CD4-positive, alpha-beta T cell treated with Interleukin-17A for 1 hour (primary cell): ENCODE measurements around the gene UBASH3B.

ENCODE experiments used
- DNase-seq: peaks from one replicate; pipeline ENCODE4 v3.0.0-alpha.2; 2020

Gene UBASH3B

DNA sequence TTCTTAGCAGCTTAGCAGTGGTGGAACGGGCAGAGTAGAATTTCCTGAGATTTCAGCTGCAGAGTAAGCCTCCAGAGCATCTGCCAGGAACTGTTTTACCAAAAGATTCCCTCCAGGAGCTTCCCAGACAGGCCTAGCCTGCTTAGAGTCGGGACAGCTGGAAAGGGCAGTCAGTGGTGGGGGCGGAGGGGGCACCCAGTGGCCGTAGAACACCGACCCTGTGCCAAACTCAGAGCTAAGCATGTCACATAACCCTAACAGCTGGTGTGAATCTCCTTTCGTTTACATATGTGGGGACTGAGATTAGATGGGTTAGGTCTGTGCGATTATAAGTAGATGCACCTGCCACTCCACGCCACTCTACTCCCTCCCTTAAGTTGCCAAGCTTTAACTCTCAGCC lies 102.8 kb downstream of the UBASH3B start:
- no peak for DNase-seq

DNA sequence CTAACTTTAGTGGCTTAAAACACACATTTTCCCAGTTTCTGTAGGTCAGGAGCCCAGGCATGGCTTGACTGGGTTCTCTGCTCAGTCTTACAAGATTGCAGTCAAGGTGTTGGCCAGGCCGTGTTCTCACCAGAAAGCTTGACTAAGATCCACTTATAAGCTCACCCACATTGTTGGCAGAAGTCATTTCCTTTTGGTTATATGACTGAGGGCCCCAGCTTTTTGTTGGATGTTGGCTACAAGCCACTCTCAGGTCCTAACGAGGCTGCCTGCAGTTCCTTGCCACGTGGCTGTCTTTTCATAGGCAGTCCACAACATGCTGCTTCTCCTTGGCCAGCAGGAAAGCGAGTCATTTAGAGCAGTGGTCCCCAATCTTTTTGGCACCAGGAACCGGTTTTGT lies 103.5 kb downstream of the UBASH3B start:
- no peak for DNase-seq

DNA sequence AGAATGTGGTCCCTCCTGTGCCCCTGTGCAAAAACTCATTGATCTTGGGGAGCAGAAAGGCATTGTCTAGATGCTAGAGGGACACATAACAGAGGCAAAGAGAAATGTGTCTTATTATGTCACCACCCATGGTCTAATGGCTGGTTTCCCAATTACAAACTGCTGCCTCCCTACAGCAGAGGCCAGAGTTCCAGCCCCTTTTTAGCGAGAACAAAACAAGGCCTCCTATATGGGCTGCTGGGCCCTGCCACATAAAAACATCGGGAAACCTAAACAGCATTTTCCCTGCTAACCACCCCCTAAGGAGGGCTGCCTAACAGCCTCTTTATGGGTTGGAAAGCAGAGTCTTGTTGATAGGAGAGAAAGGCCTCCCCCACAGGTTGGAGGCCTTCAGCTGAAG lies 107.6 kb downstream of the UBASH3B start:
- no peak for DNase-seq

DNA sequence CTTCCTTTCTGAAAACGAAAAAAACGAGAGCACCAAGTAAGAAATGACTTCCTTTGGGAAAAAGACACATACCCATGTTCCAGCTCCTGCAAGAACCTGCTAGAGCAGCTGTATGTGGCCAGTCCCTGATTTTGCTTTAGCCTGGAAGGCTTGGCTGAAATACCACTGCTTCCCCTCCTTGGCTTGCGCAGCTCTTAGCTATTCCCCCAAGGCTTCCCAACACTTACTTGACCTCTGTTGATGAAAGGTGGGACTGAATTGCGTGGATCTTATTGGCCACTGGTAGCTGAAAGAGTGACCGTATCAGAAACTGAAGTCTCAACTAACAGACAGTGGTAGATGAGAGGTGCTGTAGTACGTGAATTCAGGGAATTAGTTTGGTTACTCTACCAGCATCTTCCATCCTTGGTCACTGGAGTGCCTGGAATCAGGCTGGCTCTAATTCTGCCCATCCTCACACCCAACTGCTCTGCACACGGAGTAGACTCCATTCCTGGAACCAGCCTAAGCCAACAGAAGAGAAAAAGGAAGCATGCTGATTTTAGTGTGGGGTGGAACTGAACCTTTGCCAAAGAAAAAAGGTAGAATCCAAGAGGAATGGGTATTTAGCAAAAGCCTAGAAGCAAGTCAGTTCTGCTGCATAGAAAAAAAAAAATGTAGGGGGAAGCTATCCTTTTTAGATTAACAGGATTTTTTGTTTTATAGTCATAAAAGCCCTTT lies 109.0 kb downstream of the UBASH3B start:
- no peak for DNase-seq

DNA sequence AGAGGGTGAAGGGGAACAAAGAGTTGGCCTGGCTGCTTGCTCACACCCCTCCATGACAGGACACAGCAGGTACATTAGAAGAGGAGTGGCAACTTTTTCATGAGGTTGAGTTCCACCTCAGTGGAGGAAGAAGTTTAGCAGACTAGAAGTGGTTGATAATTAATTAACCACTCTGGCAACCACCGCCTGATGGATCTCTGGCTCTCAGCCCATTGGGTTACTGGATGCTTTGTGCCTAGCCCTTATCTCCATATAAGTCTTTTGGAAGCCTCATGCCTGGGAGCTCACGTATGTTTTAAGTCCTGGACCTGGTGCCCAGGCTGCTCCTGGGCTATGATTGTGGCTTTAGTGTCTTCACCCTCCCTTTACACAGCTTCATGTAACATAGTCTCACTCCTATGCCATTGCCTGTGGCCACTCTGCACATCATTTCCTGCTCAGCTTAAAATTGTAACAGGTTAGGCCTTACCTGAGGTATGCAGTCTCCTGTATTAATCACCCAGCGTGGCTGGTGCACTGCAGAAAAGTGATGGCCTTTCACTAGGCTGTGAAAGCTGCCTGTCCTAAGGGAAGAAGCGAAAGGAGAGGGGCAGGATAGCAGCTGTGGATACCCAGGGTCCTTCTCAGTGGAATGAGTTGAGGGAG lies 110.1 kb downstream of the UBASH3B start:
- no peak for DNase-seq

DNA sequence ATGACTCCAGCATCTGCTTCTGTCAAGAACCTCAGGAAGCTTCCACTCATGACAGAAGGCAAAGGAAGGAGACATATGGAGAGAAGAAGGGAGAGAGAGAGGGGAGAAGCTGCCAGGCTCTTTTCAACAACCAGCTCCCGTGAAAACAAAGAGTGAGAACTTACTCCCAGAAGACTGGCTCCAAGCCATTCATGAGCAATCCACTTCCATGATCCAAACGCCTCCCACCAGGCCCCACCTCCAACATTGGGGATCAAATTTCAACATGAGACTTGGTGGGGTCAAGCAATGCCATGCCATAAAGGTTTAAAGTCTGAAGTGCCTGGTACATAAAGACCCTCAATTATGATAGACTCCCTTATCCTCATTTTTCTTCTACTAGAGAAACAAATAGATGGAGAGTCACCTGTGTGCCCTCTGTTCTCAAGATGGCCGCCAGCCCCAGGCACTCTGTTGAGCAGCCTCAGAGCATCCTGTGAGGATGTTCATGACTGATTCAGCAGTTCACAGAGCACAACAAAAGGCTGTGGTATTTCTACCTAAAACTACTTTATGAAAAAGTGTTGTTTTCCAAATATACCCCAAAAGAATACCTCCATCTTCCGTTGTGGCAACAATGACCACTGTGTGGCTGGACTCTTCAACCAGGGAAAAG lies 113.7 kb downstream of the UBASH3B start:
- DNase-seq = no peak

DNA sequence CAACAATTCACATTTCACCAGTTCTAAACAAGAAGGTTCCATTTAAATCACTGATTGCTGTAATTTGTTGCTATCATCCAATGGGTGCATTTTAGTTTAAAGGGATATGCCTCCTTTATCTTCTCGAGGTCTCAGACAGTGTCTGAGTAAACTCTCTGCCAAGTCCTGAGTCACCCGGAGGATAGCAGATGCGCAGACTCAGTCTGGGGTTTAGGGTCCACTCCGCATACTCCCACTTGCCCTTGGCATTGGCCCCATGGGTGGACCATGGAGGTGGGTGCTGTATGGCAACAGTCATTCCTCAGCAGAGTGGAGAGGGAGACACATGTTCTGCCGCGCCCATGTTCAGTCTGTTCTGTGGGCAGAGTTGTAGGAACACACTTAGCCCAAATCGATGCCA lies 117.4 kb downstream of the UBASH3B start:
- no peak for DNase-seq

DNA sequence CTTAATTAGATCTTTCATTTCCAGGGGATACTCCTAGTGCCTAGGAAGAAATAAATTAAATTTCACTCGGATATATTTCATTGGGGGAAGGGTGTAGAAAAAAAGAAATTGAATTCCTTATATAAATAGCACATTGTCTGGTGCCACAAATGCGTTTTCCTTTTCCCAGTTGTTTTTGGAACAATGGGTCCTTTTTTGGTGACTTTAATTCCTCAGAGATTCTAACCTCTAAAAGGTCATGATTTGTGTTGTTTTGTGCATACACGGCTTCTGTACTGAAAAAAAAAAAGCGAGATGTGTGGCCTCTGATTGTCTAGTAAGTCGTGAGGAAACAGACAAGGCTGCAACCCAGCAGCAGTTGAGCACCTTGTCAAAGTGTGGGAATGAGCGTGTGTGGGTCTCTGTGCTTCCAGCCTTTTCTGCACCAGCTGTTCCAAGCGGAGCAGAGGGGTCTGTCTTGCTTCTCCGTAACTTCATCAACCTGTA lies 118.3 kb downstream of the UBASH3B start:
- no peak for DNase-seq

DNA sequence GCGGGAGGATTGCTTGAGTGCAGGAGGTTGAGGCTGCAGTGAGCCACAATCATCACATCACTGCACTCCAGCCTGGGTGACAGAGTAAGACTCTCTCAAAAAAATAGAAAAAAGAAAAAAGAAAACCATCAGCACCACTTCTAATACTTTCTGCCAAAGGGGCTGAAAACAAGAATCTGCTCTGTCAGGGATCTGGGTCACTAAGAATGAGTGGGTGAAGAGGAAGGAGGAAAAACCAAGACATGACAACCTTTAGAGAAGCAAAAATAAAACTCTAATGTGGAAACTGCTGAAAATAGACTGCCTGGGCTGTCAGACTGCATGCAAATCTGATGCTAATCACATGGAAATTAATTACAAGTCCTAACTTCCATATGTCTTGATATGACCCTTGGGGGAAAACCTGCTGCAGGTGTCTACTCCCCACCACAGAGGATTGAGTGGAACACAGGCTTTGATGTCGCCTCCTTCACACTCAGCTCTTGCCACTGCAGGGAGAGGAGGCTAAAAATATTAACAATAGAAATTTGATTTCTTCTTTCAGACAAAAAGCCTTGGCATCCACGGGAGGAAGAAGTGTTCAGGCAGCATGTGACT lies 120.3 kb downstream of the UBASH3B start:
- DNase-seq = no peak

DNA sequence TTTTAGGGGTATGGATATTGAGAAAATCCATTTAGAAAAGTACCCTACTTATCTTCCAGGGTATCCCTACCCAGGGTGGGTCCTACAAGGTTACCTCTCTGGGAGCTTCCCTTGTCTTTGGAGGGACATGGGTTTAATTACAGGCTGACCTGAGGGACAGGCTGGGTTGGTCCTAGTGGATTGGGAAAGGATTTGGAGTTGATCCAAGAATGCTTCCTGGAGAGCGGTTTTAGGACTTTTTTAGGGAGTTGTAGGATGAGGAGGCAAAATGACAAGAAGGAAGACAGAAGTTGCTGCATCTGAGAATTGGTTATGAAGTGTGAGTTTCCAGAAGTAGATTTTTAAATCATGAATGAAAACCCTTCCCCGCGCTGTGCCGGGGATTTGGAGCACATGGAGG lies 121.0 kb downstream of the UBASH3B start:
- no peak for DNase-seq

DNA sequence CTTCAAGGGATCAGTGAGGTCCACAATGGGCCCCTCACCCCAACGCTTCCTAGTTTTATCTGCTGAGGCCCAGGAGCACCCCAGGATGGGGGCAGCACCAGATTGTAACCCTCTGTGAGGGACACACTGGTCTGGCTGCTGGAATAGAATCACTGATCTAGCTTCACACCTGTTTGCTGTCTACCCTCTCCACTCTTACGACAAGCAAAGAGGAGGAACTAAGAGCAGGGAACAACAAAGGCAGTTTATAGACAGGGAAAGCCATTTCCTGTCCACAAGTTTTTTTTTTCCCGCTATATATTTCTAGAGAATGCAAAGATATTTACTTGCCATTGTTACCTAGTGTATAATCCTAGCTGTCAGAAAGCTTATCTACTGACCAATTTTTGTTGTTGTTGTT lies 121.8 kb downstream of the UBASH3B start:
- DNase-seq = no peak

DNA sequence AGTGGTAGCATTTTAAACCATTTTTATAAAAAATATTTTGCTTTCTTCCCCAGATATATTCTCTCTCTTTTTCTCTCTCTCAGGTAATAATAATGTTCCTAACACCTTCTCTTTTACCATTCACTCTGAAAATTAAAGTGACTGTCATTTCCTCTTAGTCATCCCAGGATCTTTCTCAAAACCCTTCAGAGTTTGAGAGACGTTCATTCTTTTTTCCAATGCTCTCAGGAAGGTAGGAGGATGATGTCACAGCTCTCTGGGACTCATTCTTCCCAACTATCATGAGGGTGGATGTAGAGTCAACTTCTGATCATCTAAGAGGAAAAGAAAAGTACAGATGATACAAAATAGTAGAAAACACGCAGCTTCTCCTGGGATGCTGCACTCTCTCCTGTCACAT lies 122.6 kb downstream of the UBASH3B start:
- DNase-seq = no peak

DNA sequence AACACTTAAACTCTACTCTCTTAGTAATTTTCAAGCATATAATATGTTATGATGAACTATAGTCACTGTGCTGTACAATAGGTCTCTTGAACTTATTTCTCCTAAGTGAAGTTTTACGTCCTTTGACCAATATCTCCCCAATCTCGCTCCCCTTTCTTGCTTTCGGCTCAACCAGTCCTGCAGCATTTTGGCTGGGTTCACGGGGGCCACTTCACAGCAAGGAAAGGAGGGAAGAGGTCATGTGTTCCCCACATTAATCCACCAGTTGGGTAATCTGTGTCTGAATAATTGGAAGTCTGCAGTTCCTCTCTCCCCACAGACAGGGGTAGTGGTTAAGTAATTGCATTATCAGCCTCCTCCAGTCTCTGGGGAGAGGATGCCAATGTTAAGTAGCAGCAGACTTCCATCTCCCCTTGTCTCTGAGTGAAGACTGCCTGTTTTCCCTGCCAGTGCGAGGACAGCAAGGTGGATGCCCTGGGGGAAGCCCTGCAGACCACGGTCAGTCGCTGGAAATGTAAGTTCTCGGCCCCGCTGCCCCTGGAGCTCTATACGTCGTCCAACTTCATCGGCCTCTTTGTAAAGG lies 123.6 kb downstream of the UBASH3B start:
- no peak for DNase-seq

DNA sequence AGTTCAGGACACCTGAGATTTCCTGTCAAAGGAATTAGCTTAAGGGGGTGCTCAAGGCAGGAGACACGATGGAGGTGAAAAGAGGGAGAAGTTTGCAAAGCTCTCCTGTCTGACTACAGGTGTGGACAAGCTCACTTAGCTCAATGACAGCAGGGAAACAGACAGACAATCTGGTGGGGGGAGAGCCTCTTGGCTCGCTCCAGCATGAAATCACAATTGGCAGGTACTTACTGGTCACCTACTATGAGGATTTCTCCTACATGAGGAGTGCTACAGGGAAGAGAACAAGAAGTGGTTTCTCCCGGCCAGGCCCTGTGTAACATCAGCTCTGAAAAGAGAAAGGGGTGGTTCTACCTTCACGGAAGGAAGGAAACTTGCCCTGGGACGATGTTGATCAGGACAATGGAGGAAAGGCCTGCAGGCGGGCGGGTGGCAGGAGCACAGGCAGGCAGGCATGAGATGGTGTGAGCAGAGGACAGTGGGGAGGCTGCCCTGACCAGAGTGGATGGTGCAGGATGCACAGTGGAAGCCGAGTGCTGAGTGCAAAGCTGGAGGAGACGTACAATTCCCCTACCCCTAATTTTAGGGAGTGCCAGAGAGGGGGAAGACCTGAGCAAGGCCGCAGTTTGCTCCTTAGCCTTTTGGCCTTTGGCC lies 124.9 kb downstream of the UBASH3B start:
- no peak for DNase-seq

DNA sequence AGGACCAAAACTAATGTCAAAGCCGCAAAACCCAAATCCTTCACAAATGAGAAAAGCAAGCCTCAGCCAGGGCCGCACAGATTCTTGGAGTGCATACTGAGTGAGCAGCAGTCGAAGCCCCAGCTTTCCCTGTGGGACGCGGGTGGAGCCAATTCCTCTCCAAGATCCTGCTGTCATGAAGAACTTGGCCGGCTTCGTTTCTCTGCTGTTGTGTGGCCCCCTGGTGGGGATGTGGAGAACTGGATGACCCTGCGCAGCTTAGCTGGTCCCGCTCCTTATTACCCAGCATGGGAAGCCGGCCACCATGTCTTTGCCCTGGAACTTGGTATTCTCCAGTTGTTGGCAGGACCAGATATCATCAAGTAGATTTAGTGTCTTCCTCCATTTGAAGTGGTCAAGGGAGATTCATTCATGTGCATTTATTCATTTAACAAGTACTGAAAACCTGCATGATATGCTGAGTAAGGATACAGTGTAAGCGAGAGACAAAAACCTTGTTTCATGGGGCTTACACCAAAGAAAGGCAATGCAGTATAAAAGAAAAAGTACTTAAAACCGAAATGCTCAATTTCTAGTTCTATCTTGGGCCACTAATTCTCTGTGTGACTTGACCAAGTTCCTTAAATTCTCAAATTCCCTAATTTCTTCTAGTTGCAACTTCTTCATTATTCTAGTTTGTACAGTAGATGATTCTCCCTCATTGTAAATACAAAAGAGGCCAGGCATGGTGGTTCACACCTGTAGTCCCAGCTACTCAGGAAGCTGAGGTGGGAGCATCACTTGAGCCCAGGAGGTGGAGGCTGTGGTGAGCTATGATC lies 126.1 kb downstream of the UBASH3B start:
- peak; percentile 75 for DNase-seq

DNA sequence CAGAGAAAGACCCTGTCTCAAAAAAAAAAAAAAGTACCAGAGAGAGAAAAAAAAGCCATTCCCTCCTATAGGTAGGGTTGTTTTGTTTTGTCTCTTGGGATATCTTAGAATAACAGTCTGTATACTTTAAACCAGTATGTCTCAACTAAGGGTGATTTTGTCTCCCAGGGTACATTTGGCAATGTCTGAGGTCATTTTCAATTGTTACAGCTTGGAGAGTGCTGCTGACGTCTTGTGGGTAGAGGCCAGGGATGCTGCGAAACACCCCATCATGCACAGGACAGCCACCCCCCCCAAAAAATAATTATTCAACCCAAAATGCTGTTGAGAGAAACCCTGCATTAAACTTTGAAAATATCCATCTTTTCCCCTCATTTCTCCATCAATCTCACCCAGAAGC lies 126.7 kb downstream of the UBASH3B start:
- no peak for DNase-seq

DNA sequence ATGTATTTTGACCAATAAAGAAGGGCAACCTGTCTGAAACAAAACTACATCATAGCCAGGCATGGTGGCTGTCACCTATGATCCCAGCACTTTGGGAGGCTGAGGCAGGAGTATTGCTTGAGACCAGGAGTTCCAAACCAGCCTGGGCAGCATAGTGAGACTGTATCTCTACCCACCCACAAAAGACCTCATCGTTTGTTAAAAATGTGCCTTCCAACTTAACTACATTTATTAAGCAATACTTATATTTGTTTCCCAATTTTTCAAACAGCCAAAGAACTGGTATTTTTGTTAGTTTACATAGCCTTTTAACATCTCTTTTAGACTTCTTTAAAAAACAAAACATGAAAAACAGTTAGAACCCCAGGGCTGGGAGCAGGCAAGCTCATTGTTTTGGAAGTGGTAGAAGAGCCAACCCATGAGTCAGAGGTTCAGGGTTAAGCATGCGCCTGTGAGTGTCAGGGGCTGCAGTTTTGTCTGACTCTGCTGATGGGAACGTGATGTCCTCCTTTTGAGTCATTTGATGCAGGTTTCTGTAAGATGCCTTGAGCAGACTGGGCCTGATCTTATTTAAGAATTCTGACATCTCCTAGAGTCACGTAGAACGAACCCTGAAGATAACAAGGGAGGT lies 128.9 kb downstream of the UBASH3B start:
- DNase-seq = no peak

DNA sequence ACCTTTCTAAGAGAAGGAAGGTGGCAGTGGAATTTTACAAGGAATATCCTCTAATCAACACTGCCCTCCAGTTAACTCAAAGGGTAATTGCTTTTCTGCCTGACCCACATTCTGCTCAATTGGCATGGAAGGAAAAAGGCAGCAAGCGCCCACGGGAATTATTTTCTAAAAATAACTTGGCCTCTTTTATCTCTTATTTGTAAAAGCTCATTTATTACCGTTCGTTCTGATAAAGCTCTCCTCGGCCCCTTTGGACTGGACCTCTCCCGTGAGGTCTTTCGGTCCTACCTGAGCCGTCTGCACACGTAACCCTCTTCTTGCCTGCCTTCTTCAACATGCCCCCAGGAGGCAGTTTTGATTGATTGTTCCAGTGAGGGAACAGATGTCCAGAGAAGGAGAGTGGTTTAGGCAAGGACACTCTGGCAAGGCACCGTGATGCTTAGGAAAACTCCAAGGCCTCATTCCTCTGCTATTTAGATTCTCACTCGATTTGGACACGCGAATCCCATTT lies 129.6 kb downstream of the UBASH3B start:
- DNase-seq = no peak

DNA sequence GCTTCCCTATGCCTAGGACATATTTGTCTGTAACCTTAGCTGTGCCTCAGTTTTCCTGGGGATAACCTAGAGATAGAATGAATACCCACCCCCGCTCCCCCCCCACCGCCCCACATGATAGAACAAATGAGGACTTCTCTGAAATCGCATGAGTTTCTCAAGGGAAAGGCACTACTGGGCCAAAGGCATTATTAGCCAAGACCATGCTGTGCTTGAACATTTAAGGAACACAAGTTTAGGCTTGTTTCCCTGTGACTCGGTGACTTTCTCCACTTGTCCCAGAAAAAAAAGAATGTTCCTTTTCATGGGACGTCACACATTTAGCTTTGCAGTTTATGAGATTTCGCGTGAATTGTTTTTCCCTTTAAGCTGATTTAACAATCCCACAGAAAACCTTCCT lies 131.4 kb downstream of the UBASH3B start:
- no peak for DNase-seq

DNA sequence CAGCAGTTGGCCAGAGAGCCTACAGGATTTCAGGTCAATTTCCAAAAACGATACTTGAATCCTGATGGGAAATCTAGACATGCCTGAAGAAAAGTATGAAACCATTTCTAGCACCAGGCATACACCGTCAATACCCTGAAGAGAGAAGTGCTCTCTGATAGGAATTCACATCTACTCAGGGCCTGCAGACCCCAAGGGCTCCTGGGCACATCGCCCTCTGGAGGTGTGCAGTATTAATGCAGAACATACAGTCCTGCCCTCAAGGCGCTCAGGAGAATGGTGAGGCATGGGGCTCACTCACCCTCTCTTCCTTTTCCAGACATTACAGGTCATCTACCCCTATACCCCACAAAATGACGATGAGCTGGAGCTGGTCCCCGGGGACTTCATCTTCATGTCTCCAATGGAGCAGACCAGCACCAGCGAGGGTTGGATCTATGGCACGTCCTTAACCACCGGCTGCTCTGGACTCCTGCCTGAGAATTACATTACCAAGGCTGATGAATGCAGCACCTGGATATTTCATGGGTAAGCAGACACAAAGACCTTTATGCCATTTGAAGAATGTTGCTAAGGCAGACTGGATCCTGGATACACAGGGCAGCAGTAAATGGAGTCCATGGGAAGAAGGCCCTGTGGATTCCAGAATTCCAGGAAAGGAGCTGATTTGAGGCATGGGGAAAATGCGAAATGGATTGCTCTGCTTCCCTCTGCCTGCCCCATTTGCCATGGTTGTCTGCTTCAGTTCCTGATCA lies 133.4 kb downstream of the UBASH3B start:
- no peak for DNase-seq

DNA sequence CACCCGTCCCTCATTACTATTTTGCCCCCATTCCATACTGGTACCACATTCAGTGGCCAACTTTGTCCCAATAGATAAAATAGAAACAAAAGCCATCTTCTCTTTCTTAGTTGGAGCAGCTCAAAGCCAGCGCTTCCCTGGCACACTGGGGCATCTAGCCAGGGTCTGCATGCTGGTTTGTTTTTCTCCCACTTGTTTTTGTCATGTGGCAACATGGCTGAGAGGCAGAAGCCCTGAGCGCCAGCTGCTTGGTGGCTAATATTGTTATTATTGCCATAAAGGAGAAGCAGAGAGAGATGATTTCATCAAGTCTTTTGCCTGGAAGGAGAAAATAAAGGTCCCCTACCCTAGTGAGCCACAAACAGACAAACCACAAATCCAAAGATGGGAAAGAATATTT lies 134.4 kb downstream of the UBASH3B start:
- no peak for DNase-seq
